Activated naive CD4-positive, alpha-beta T cell treated with anti-CD3 and anti-CD28 coated beads, Interleukin-2, amount 50 U/mL, for 72 hours (primary cell): ENCODE measurements around the gene PLCB1. TPM values are rescaled to one million over a fixed set of nuclear protein-coding genes. Genes with fewer than 3 reads are reported as not detected.
"Not testable (repeated sequence)": the region's sequence is repeated elsewhere in the genome, so short reads cannot be mapped to it uniquely, and the experiment has no call there.

Source experiments
- ATAC-seq, 2 donors: fragments of 150-1000 bp; cut with Tn5 transposase; 2 replicates each; pipeline ENCODE4 v1.10.0; 2021; ENCODE audit warnings: mild to moderate bottlenecking in 2 of 2, moderate library complexity in 2 of 2
- DNase-seq, 2 donors: peaks; one replicate each; pipeline ENCODE4 v3.0.0; 2021 to 2022; ENCODE audit warnings: low spot score in 2 of 2
- H3K27ac Mint-ChIP-seq, 2 donors: one replicate each; pipeline ENCODE4 v1.8.0; 2022; ENCODE audit warnings: mild to moderate bottlenecking in 2 of 2, mixed read lengths in 2 of 2
- H3K36me3 Mint-ChIP-seq, 2 donors: one replicate each; pipeline ENCODE4 v1.8.0; 2022; ENCODE audit warnings: mixed read lengths in 2 of 2
- H3K9me3 Mint-ChIP-seq, 2 donors: one replicate each; pipeline ENCODE4 v1.8.0; 2022; ENCODE audit warnings: mixed read lengths in 2 of 2
- total RNA-seq, 2 donors: library from RNA; stranded (reverse); gene quantifications; one replicate each; pipeline ENCODE4 v1.2.3, GENCODE V29; 2022

The PLCB1 gene
- total RNA-seq, 2 donors from 2014 or later, result 0.56 to 2.1 TPM

DNA sequence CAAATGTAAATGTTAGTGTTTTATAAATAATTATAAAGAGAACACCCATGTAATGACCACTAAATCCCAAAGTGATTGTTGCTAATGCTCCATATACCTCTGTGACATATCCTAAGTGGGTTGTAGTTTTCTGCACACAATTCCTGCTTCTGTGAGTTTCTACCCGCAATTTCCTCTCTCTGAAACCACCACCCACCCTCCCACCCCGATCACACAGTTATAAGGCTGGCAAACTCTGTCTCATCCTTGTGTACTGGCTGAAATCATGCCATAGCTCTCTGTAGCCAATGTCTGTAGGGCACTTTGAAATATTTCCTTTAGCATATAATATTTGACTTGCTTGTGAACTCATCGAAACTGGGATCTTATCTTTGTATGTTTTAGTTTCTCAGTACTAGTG is 236.6 kb downstream of the PLCB1 start:
- H3K36me3 Mint-ChIP-seq, result no peaks in the 10 kb centered on the region
- ATAC-seq (no peak), DNase-seq (no peak)
- H3K27ac Mint-ChIP-seq, result no peak overlapping the region
- no peaks in the 10 kb centered on the region for H3K9me3 Mint-ChIP-seq

DNA sequence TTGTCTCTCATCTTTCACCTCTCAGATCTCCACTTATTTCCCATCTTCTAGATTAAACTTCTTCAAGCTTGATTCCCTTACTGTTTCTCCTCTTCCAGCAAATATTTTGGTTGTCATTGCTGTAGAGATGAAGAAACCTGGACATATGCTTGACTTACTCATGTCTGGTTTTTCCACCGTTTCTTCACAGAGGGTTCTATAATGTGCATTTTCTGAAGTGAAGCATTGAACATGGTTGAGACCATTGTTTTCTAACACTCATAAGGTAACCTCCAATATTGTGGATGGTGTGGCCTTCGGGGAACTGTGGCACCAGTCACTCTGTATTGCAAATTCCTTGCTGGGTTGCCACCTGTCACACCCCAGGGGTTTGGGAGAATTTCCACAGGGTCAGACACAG is 237.2 kb downstream of the PLCB1 start:
- Mint-ChIP-seq H3K36me3 (no peaks in the 10 kb centered on the region), H3K9me3 (no peaks in the 10 kb centered on the region), H3K27ac (no peak overlapping the region)
- no peak for ATAC-seq
- DNase-seq, result no peak

DNA sequence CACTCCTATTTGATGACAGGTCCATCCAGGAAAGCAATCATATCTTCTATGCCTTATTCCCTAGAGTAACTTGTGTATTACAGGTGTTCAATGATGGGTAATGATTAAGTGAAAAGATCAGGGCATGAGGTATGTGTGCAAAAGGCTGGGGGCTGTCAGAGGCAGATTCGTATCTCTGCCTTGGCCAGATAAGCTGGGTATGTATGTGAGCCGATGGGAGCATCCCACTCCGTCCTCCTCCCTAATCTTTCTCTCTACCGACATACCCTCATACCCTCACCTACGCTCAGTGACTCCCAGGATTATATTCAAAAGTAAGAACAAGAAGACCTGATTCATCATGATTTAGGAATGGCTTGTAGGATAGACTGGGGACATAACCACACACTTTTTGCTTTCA is 238.7 kb downstream of the PLCB1 start:
- ATAC-seq (no peak), DNase-seq (no peak)
- H3K27ac Mint-ChIP-seq, result no peak overlapping the region
- H3K36me3 Mint-ChIP-seq, result no peaks in the 10 kb centered on the region
- H3K9me3 Mint-ChIP-seq, result no peaks in the 10 kb centered on the region

DNA sequence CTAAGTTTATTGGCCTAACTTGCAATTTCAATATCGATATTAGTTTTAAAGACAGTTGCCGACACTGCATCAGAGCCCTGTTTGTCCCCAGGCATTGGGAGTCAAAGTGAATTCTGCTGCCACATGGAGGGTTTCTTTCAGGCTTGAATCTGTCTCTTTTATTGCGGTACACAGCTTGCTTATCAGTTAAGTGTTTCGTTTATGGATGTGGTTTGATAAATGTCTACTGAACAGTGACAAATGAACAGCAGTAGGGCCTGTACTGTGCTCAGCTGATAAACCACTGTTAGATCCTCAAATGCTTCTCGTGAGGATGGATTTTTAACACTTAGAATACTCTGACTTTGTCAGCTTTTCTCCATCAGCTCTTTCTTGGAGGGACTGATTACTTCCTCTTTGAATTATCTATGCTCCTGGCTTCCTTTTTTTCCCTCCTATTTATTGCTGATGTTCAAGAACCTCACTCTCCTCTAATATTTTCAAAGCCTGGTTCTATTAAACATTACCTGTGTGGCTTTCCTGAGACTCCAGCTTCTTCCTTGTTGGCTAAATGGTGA is 240.8 kb downstream of the PLCB1 start:
- no peak for DNase-seq
- no peak overlapping the region for H3K27ac Mint-ChIP-seq
- no peak for ATAC-seq
- H3K9me3 Mint-ChIP-seq, result peaks cover 0 to 7% of the 10 kb centered on the region in 2 donors
- H3K36me3 Mint-ChIP-seq, result no peaks in the 10 kb centered on the region

DNA sequence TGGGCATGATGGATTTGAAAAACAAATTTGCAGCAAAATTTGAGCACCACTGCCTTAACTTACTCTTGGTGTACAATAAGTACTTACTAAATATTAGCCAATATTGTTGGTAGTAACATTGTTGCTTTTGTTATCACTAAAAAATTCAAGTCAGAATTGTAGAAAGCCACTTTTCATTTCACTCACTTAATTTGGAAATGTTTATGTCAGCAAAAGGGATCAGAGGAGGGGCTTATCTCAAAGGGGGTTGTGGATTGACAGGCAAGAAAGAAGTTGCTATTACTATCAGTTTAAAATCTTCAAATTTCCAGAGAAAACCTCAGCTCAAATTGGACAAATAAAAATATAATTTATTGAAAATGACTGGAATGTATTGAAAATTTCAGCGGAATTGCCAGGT is 241.5 kb downstream of the PLCB1 start:
- H3K9me3 Mint-ChIP-seq, result peaks cover 0 to 7% of the 10 kb centered on the region in 2 donors
- H3K36me3 Mint-ChIP-seq, result no peaks in the 10 kb centered on the region
- DNase-seq (no peak), ATAC-seq (no peak)
- H3K27ac Mint-ChIP-seq, result no peak overlapping the region

GRCh38 chr20:8375898-8376297 is 243.8 kb downstream of the PLCB1 start:
- H3K36me3 Mint-ChIP-seq, result no peaks in the 10 kb centered on the region
- H3K9me3 Mint-ChIP-seq, result peaks cover 0 to 7% of the 10 kb centered on the region in 2 donors
- ATAC-seq (no peak), DNase-seq (no peak)
- H3K27ac Mint-ChIP-seq, result no peak overlapping the region

DNA sequence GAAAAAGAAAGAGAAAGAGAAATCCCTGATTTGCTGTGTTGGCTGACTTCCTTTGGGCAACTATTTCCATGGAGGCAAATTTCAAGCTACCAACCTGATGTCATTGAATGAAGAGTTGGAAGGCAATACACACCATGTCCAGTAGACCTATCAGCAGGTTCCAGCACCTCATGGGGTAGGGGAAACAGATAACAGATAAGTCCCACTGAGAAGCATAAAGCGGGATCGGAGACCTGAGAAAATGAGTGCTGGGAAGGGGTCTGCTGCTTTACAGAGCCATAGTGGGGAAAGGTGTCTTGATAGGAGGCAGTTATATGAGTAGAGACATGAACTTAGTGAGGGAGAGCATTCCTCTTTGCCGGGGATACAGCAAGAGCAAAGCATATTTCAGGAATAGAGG is 244.9 kb downstream of the PLCB1 start:
- no peak overlapping the region for H3K27ac Mint-ChIP-seq
- DNase-seq (no peak), ATAC-seq (no peak)

GRCh38 chr20:8379125-8379524 is 247.1 kb downstream of the PLCB1 start:
- H3K9me3 Mint-ChIP-seq, H3K27ac Mint-ChIP-seq, H3K36me3 Mint-ChIP-seq, ATAC-seq, DNase-seq: not testable (repeated sequence)

More for the DNA sequence above, 244.9 kb downstream of the PLCB1 start:
- Mint-ChIP-seq H3K36me3 (no peaks in the 10 kb centered on the region), H3K9me3 (peaks cover 0 to 7% of the 10 kb centered on the region in 2 donors)

DNA sequence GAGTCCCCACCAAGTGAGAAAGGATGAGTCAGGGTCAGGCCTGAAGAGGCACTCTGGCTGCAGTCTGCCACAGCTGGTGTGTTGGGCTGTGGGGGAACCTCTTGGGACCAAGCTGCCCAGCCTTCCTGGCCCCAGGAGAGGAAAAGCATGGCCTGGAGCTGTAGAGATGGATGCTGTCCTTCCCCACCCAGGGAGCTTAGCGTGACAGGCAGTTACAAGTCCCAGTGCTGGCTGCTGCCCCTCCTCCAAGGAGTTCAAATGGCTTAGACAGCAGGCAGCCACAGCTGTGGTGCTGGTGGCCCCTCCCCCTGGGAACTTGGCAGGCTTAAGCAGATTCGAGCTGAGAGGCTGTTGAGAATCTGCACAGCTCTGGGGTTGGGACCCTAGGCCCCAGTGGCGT is 253.2 kb downstream of the PLCB1 start:
- no peak overlapping the region for H3K27ac Mint-ChIP-seq

GRCh38 chr20:8386991-8387390 is 254.9 kb downstream of the PLCB1 start:
- H3K9me3 Mint-ChIP-seq, result no peaks in the 10 kb centered on the region
- no peak overlapping the region for H3K27ac Mint-ChIP-seq
- DNase-seq (no peak), ATAC-seq (no peak)
- peaks cover 0 to 4% of the 10 kb centered on the region in 2 donors for H3K36me3 Mint-ChIP-seq

More for the DNA sequence above, 253.2 kb downstream of the PLCB1 start:
- DNase-seq, result no peak
- H3K36me3 Mint-ChIP-seq, result peaks cover 0 to 4% of the 10 kb centered on the region in 2 donors
- no peak for ATAC-seq
- H3K9me3 Mint-ChIP-seq, result no peaks in the 10 kb centered on the region

DNA sequence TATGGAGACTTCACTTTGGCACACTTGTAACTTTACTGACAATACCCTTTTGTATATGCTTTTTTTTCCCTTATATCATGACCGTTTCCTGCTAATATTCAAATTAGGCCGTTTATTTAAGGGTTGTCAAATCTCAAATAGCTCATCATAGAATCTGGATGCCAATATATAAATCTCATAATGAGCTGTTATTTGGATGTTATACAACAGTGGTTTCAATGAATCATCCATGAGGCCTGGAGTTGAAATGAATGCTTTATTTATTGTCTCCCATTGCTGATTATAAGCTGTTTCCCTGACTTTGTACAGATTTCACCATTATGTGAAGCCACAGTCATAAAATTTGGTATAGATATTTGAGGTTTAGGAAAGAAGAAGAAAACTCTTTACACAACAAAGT is 256.1 kb downstream of the PLCB1 start:
- Mint-ChIP-seq H3K27ac (no peak overlapping the region), H3K9me3 (no peaks in the 10 kb centered on the region)
- ATAC-seq, result no peak

DNA sequence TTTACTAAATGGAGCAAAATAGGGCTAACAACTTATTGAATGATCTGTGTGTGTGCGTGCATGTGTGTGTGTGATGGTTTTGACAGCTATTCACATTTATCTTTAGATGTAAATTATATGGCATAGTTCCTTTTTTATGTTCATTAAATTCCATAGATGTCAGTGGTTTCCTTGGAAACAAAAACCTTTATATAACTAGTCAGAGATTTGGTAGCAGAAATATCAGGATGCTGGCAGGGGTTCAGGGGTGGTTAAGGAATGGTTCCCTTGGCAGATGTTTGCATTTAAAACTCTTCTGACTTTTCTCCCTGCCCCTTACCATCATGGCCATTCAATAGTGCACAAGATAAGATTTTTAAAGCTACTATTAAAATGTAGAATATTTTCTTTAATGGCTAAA is 256.6 kb downstream of the PLCB1 start:
- Mint-ChIP-seq H3K9me3 (no peaks in the 10 kb centered on the region), H3K36me3 (peaks cover 0 to 4% of the 10 kb centered on the region in 2 donors), H3K27ac (no peak overlapping the region)
- no peak for DNase-seq
- no peak for ATAC-seq

More for the DNA sequence above, 256.1 kb downstream of the PLCB1 start:
- H3K36me3 Mint-ChIP-seq, result peaks cover 0 to 4% of the 10 kb centered on the region in 2 donors
- DNase-seq, result no peak

- ATAC-seq (no peak), DNase-seq (peak in 1 of 2 donors; percentile 2)
- H3K9me3 Mint-ChIP-seq, result no peaks in the 10 kb centered on the region
- peaks cover 0 to 4% of the 10 kb centered on the region in 2 donors for H3K36me3 Mint-ChIP-seq
- H3K27ac Mint-ChIP-seq, result no peak overlapping the region
Measured at GRCh38 chr20:8389381-8390036, 257.4 kb downstream of the PLCB1 start.

GRCh38 chr20:8390037-8390433 is 258.0 kb downstream of the PLCB1 start:
- H3K36me3 Mint-ChIP-seq, result peaks cover 0 to 4% of the 10 kb centered on the region in 2 donors
- DNase-seq (no peak), ATAC-seq (no peak)
- no peaks in the 10 kb centered on the region for H3K9me3 Mint-ChIP-seq
- H3K27ac Mint-ChIP-seq, result no peak overlapping the region

DNA sequence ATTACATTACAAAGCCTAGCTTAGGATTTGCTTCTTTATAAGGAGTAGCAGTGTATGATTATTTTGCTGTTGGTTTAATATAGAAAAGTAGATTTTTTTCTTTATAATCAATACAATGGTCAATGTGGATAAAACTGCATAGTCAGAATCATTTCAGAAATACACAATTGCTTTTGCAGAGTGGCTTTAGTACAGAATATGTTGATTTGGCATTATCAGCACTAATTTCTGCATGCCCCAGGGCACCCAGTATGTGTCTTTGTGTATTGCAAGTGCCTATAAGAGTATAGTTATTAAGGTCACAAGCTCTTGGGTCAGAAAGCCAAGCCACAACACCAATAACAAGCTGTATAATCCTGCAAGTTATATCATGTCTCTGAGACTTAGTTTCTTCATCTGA is 258.4 kb downstream of the PLCB1 start:
- H3K36me3 Mint-ChIP-seq, result peaks cover 0 to 4% of the 10 kb centered on the region in 2 donors
- no peaks in the 10 kb centered on the region for H3K9me3 Mint-ChIP-seq
- H3K27ac Mint-ChIP-seq, result no peak overlapping the region
- DNase-seq (no peak), ATAC-seq (no peak)

- Mint-ChIP-seq H3K9me3 (no peaks in the 10 kb centered on the region), H3K27ac (no peak overlapping the region), H3K36me3 (no peaks in the 10 kb centered on the region)
- no peak for DNase-seq
- no peak for ATAC-seq
Measured at GRCh38 chr20:8393381-8393780, 261.3 kb downstream of the PLCB1 start.

DNA sequence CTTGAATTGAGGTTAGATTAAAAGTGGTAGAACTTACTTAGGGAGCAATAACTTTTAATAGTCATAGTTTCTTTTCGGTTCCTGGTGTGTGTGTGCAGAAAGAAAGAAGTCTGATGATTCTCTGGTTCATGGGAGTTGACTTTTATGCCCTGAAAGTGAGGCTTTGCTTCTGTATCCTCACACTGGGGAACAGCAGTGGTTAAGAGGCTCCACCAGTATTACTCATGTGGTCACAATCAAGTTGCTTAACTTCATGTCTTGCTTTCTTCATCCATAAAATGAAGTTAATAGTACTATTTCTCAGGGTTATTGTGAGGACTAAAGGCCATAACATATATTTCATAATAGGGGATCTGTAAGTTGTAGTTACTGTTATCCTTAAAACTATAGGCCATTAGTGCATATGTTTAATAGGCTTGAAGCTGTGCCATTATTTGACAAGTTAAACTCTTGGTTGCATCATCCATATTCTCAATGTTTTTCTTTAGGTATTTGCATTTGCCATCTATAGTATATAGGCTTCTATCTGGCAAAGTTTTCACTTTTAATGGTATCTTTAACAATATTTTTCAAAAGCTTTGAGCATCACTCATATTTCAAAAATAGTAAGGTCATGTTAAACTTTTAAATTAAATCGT is 262.4 kb downstream of the PLCB1 start:
- ATAC-seq, result peak; percentile 59 to 63
- Mint-ChIP-seq H3K27ac (no peak overlapping the region), H3K9me3 (no peaks in the 10 kb centered on the region), H3K36me3 (no peaks in the 10 kb centered on the region)
- DNase-seq, result no peak

- no peak overlapping the region for H3K27ac Mint-ChIP-seq
- DNase-seq (no peak), ATAC-seq (no peak)
- no peaks in the 10 kb centered on the region for H3K9me3 Mint-ChIP-seq
- no peaks in the 10 kb centered on the region for H3K36me3 Mint-ChIP-seq
Measured at GRCh38 chr20:8395956-8396355, 263.9 kb downstream of the PLCB1 start.
